ENCODE results near the gene WDR44. TPM values are rescaled to one million over a fixed set of nuclear protein-coding genes. Genes with fewer than 3 reads are reported as not detected.
A peak's percentile ranks its signal among the peaks of the same experiment; 100 is the strongest.

Gene WDR44
- total and polyA plus RNA-seq, 4 donors = 8.4 to 21.2 (median 14.1) TPM

- peak overlapping the region in 1 of 2 donors; percentile 18 for H3K4me3 ChIP-seq (ENCODE audit: low read length in 2 of 2)
- no peaks in the 10 kb centered on the region for H3K9me3 ChIP-seq (ENCODE audit: control insufficient read depth, low read length)
- DNase-seq = no peak
- no peaks in the 10 kb centered on the region for H3K4me1 ChIP-seq (ENCODE audit: control insufficient read depth in 1 of 2, insufficient read depth in 2 of 2, low read length in 2 of 2)
- WGBS, 2 donors = 4 to 39% methylated on average over 9 of the region's 9 CpGs
- ATAC-seq (ENCODE audit: low FRiP score) = no peak
- H3K27ac ChIP-seq (ENCODE audit: low read depth in 1 of 2, low read length in 2 of 2) = peak overlapping the region; percentile 16 to 39
- intact Hi-C loops (cut with DNase I) = no loop called here
- no peaks in the 10 kb centered on the region for H3K27me3 ChIP-seq (ENCODE audit: control insufficient read depth in 1 of 2, insufficient read depth in 2 of 2, low read length in 1 of 2)
- H3K36me3 ChIP-seq (ENCODE audit: control insufficient read depth in 1 of 2, insufficient read depth in 2 of 2, low read length in 1 of 2) = no peaks in the 10 kb centered on the region
Measured at GRCh38 chrX:118345045-118345463, 852 bp upstream of the WDR44 start.

GRCh38 chrX:118346258-118347094 is 570 bp downstream of the WDR44 start:
- Histone ChIP-seq H3K4me3 (ENCODE audit: low read length in 2 of 2) (peak overlapping the region; percentile 77 to 79), H3K9me3 (ENCODE audit: control insufficient read depth, low read length) (no peaks in the 10 kb centered on the region), H3K36me3 (ENCODE audit: control insufficient read depth in 1 of 2, insufficient read depth in 2 of 2, low read length in 1 of 2) (no peaks in the 10 kb centered on the region), H3K4me1 (ENCODE audit: control insufficient read depth in 1 of 2, insufficient read depth in 2 of 2, low read length in 2 of 2) (no peaks in the 10 kb centered on the region), H3K27me3 (ENCODE audit: control insufficient read depth in 1 of 2, insufficient read depth in 2 of 2, low read length in 1 of 2) (no peaks in the 10 kb centered on the region), H3K27ac (ENCODE audit: low read depth in 1 of 2, low read length in 2 of 2) (peak overlapping the region; percentile 1 to 82)
- intact Hi-C loops (cut with DNase I) = no loop called here
- DNase-seq (peak; percentile 69 to 81), ATAC-seq (ENCODE audit: low FRiP score) (peak; percentile 55)
- 1 to 37% methylated on average over 50 to 51 of the region's 51 CpGs for WGBS, 2 donors

- intact Hi-C loops (cut with DNase I) = no loop called here
- Histone ChIP-seq H3K9me3 (ENCODE audit: control insufficient read depth, low read length) (no peaks in the 10 kb centered on the region), H3K36me3 (ENCODE audit: control insufficient read depth in 1 of 2, insufficient read depth in 2 of 2, low read length in 1 of 2) (no peaks in the 10 kb centered on the region), H3K27me3 (ENCODE audit: control insufficient read depth in 1 of 2, insufficient read depth in 2 of 2, low read length in 1 of 2) (no peaks in the 10 kb centered on the region), H3K27ac (ENCODE audit: low read depth in 1 of 2, low read length in 2 of 2) (peak overlapping the region in 1 of 2 donors; percentile 82), H3K4me1 (ENCODE audit: control insufficient read depth in 1 of 2, insufficient read depth in 2 of 2, low read length in 2 of 2) (no peaks in the 10 kb centered on the region), H3K4me3 (ENCODE audit: low read length in 2 of 2) (peak overlapping the region; percentile 77 to 79)
- WGBS, 2 donors = 1 to 29% methylated on average over 11 of the region's 11 CpGs
- no peak for ATAC-seq (ENCODE audit: low FRiP score)
- no peak for DNase-seq
Measured at GRCh38 chrX:118347131-118347530, 1.2 kb downstream of the WDR44 start.

- DNase-seq (no peak), ATAC-seq (ENCODE audit: low FRiP score) (no peak)
- Histone ChIP-seq H3K36me3 (ENCODE audit: control insufficient read depth in 1 of 2, insufficient read depth in 2 of 2, low read length in 1 of 2) (no peaks in the 10 kb centered on the region), H3K4me1 (ENCODE audit: control insufficient read depth in 1 of 2, insufficient read depth in 2 of 2, low read length in 2 of 2) (no peaks in the 10 kb centered on the region), H3K9me3 (ENCODE audit: control insufficient read depth, low read length) (no peaks in the 10 kb centered on the region), H3K4me3 (ENCODE audit: low read length in 2 of 2) (peak overlapping the region; percentile 77 to 79), H3K27me3 (ENCODE audit: control insufficient read depth in 1 of 2, insufficient read depth in 2 of 2, low read length in 1 of 2) (no peaks in the 10 kb centered on the region), H3K27ac (ENCODE audit: low read depth in 1 of 2, low read length in 2 of 2) (no peak overlapping the region)
- 6 to 29% methylated on average over 3 of the region's 3 CpGs for WGBS, 2 donors
- intact Hi-C loops (cut with DNase I) = no loop called here
Measured at GRCh38 chrX:118347736-118348135, 1.8 kb downstream of the WDR44 start.

- 37 to 42% methylated on average over 2 of the region's 2 CpGs for WGBS, 2 donors
- Histone ChIP-seq H3K9me3 (ENCODE audit: control insufficient read depth, low read length) (no peaks in the 10 kb centered on the region), H3K36me3 (ENCODE audit: control insufficient read depth in 1 of 2, insufficient read depth in 2 of 2, low read length in 1 of 2) (no peaks in the 10 kb centered on the region), H3K4me1 (ENCODE audit: control insufficient read depth in 1 of 2, insufficient read depth in 2 of 2, low read length in 2 of 2) (no peaks in the 10 kb centered on the region), H3K27me3 (ENCODE audit: control insufficient read depth in 1 of 2, insufficient read depth in 2 of 2, low read length in 1 of 2) (no peaks in the 10 kb centered on the region), H3K4me3 (ENCODE audit: low read length in 2 of 2) (peak overlapping the region in 1 of 2 donors; percentile 79), H3K27ac (ENCODE audit: low read depth in 1 of 2, low read length in 2 of 2) (no peak overlapping the region)
- no peak for DNase-seq
- intact Hi-C loops (cut with DNase I) = no loop called here
- no peak for ATAC-seq (ENCODE audit: low FRiP score)
Measured at GRCh38 chrX:118348186-118348810, 2.4 kb downstream of the WDR44 start.

- Histone ChIP-seq H3K4me3 (ENCODE audit: low read length in 2 of 2) (no peak overlapping the region), H3K9me3 (ENCODE audit: control insufficient read depth, low read length) (no peaks in the 10 kb centered on the region), H3K36me3 (ENCODE audit: control insufficient read depth in 1 of 2, insufficient read depth in 2 of 2, low read length in 1 of 2) (no peaks in the 10 kb centered on the region), H3K4me1 (ENCODE audit: control insufficient read depth in 1 of 2, insufficient read depth in 2 of 2, low read length in 2 of 2) (no peaks in the 10 kb centered on the region), H3K27ac (ENCODE audit: low read depth in 1 of 2, low read length in 2 of 2) (no peak overlapping the region), H3K27me3 (ENCODE audit: control insufficient read depth in 1 of 2, insufficient read depth in 2 of 2, low read length in 1 of 2) (no peaks in the 10 kb centered on the region)
- WGBS, 2 donors = 70 to 96% methylated on average over 2 of the region's 2 CpGs
- DNase-seq (no peak), ATAC-seq (ENCODE audit: low FRiP score) (no peak)
- intact Hi-C loops (cut with DNase I) = no loop called here
Measured at GRCh38 chrX:118349188-118349587, 3.3 kb downstream of the WDR44 start.

GRCh38 chrX:118350221-118350620 is 4.3 kb downstream of the WDR44 start:
- intact Hi-C loops (cut with DNase I) = no loop called here
- no peaks in the 10 kb centered on the region for H3K36me3 ChIP-seq (ENCODE audit: control insufficient read depth in 1 of 2, insufficient read depth in 2 of 2, low read length in 1 of 2)
- H3K27me3 ChIP-seq (ENCODE audit: control insufficient read depth in 1 of 2, insufficient read depth in 2 of 2, low read length in 1 of 2) = no peaks in the 10 kb centered on the region
- H3K4me3 ChIP-seq (ENCODE audit: low read length in 2 of 2) = peak overlapping the region in 1 of 2 donors; percentile 18
- H3K9me3 ChIP-seq (ENCODE audit: control insufficient read depth, low read length) = no peaks in the 10 kb centered on the region
- H3K27ac ChIP-seq (ENCODE audit: low read depth in 1 of 2, low read length in 2 of 2) = no peak overlapping the region
- ATAC-seq (ENCODE audit: low FRiP score) (no peak), DNase-seq (no peak)
- no peaks in the 10 kb centered on the region for H3K4me1 ChIP-seq (ENCODE audit: control insufficient read depth in 1 of 2, insufficient read depth in 2 of 2, low read length in 2 of 2)
- WGBS, 2 donors = 12 to 28% methylated on average over 6 of the region's 6 CpGs

GRCh38 chrX:118350706-118351105 is 4.8 kb downstream of the WDR44 start:
- 27 to 57% methylated on average over 1 of the region's 1 CpG for WGBS, 2 donors

GRCh38 chrX:118352566-118352965 is 6.7 kb downstream of the WDR44 start:
- no peak overlapping the region for H3K4me3 ChIP-seq (ENCODE audit: low read length in 2 of 2)
- no peak for DNase-seq
- H3K9me3 ChIP-seq (ENCODE audit: control insufficient read depth, low read length) = no peaks in the 10 kb centered on the region
- H3K27me3 ChIP-seq (ENCODE audit: control insufficient read depth in 1 of 2, insufficient read depth in 2 of 2, low read length in 1 of 2) = no peaks in the 10 kb centered on the region
- H3K27ac ChIP-seq (ENCODE audit: low read depth in 1 of 2, low read length in 2 of 2) = no peak overlapping the region
- ATAC-seq (ENCODE audit: low FRiP score) = no peak
- no peaks in the 10 kb centered on the region for H3K4me1 ChIP-seq (ENCODE audit: control insufficient read depth in 1 of 2, insufficient read depth in 2 of 2, low read length in 2 of 2)
- no peaks in the 10 kb centered on the region for H3K36me3 ChIP-seq (ENCODE audit: control insufficient read depth in 1 of 2, insufficient read depth in 2 of 2, low read length in 1 of 2)
- intact Hi-C loops (cut with DNase I) = no loop called here

More at GRCh38 chrX:118350706-118351105, 4.8 kb downstream of the WDR44 start:
- Histone ChIP-seq H3K4me1 (ENCODE audit: control insufficient read depth in 1 of 2, insufficient read depth in 2 of 2, low read length in 2 of 2) (no peaks in the 10 kb centered on the region), H3K27me3 (ENCODE audit: control insufficient read depth in 1 of 2, insufficient read depth in 2 of 2, low read length in 1 of 2) (no peaks in the 10 kb centered on the region), H3K27ac (ENCODE audit: low read depth in 1 of 2, low read length in 2 of 2) (no peak overlapping the region), H3K36me3 (ENCODE audit: control insufficient read depth in 1 of 2, insufficient read depth in 2 of 2, low read length in 1 of 2) (no peaks in the 10 kb centered on the region), H3K9me3 (ENCODE audit: control insufficient read depth, low read length) (no peaks in the 10 kb centered on the region), H3K4me3 (ENCODE audit: low read length in 2 of 2) (no peak overlapping the region)
- ATAC-seq (ENCODE audit: low FRiP score) (no peak), DNase-seq (no peak)
- intact Hi-C loops (cut with DNase I) = no loop called here

Measured in aorta (tissue), 5 donors.